H1 (cell line): ENCODE data around the gene GADD45B. TPM values are rescaled to one million over a fixed set of nuclear protein-coding genes. Genes with fewer than 3 reads are reported as not detected.

Source experiments
- ATF3 ChIP-seq: IDR thresholded peaks from 2 replicates; pipeline ENCODE4 v1.6.1; 2011; ENCODE audit warnings: low read depth, mild to moderate bottlenecking, low read length; ENCODE audit not compliant: insufficient read depth
- BCL11A ChIP-seq, 2 experiments: IDR thresholded peaks; one replicate each; pipeline ENCODE4 v1.6.1; 2011; ENCODE audit warnings: low read depth in 2 of 2, low read length in 2 of 2, mild to moderate bottlenecking in 2 of 2
- CHD7 ChIP-seq: fragments of 300-600 bp; sonication (generic); IDR thresholded peaks from 2 replicates; pipeline ENCODE4 v1.7.1; 2012; ENCODE audit warnings: low read length, moderate library complexity, mild to moderate bottlenecking, inconsistent platforms; ENCODE audit not compliant: insufficient replicate concordance
- FOSL1 ChIP-seq: IDR thresholded peaks from 2 replicates; pipeline ENCODE4 v1.6.1; 2011; ENCODE audit warnings: mild to moderate bottlenecking, low read depth, low read length, moderate library complexity; ENCODE audit not compliant: insufficient read depth
- GABPA ChIP-seq: IDR thresholded peaks from 2 replicates; pipeline ENCODE4 v1.6.1; 2011; ENCODE audit warnings: mild to moderate bottlenecking, low read length, moderate library complexity, borderline replicate concordance; ENCODE audit not compliant: insufficient read depth
- KDM4A ChIP-seq: IDR thresholded peaks from one replicate; pipeline ENCODE4 v1.7.1; 2012; ENCODE audit warnings: low read depth, mild to moderate bottlenecking, moderate library complexity, low read length, inconsistent platforms; ENCODE audit not compliant: severe bottlenecking
- RNF2 ChIP-seq: fragments of 200-900, 300-1000 bp; sonication (generic); IDR thresholded peaks from 2 replicates; pipeline ENCODE4 v1.7.1; 2016; ENCODE audit warnings: borderline replicate concordance, low read depth, mild to moderate bottlenecking, antibody characterized with exemption, low read length; ENCODE audit not compliant: poor library complexity, severe bottlenecking; ENCODE audit errors: missing control alignments
- SP4 ChIP-seq: IDR thresholded peaks from 2 replicates; pipeline ENCODE4 v1.6.1; 2012; ENCODE audit warnings: low read length, inconsistent platforms
- TAF1 ChIP-seq: IDR thresholded peaks from 2 replicates; pipeline ENCODE4 v1.6.1; 2011; ENCODE audit warnings: mild to moderate bottlenecking, low read depth, low read length
- TCF12 ChIP-seq: IDR thresholded peaks from 2 replicates; pipeline ENCODE4 v1.6.1; 2011; ENCODE audit warnings: low read depth, mild to moderate bottlenecking, low read length
- polyA plus RNA-seq, 7 experiments: library from polyadenylated mRNA; depleted of rRNA in 3 of 7; stranded (reverse) in 5 of 7; unstranded in 2 of 7; fragments of >200 nt in 5 of 7; fragments of 200-250 nt in 2 of 7; gene quantifications; 1 replicate in 5 of 7; 2 replicates in 1 of 7; 4 replicates in 1 of 7; pipeline versions ENCODE4 v1.2.1 to v1.2.3, GENCODE V29; 2011 to 2013; ENCODE audit warnings: missing spikeins in 2 of 7, mixed read lengths in 2 of 7
- total RNA-seq: library from RNA; stranded (reverse); fragmentation: NEBNext Ultra II Directional; extraction: Animal tissue kit (Norgen Biotek cat#: 25700); gene quantifications from 2 replicates; pipeline ENCODE4 v1.2.1, GENCODE V29; 2021

Gene GADD45B
- total and polyA plus RNA-seq, 2 of the 8 experiments (the other 6 are each of a cell fraction or from before 2014, with no cell fraction given): 7.4 to 11.4 TPM

GRCh38 chr19:2477732-2478191 is 1.8 kb downstream of the GADD45B start (continued):
- TF ChIP-seq CHD7 (no peak), RNF2 (no peak), GABPA (no peak), ATF3 (no peak), TCF12 (no peak), SP4 (no peak), TAF1 (no peak), BCL11A (IDR thresholded peaks at IDR 0.05; ENCODE audit: low read depth in 2 of 2, low read length in 2 of 2) (no peak), KDM4A (no peak), FOSL1 (no peak)
